Bronchial epithelial cell (primary cell): ENCODE data around the gene WDR1. TPM values are rescaled to one million over a fixed set of nuclear protein-coding genes. Genes with fewer than 3 reads are reported as not detected.

Experiments
- DNase-seq: peaks from one replicate; pipeline ENCODE4 v3.0.0-alpha.2; 2010; ENCODE audit warnings: low read depth
- FAIRE-seq: peaks from 2 replicates; lab custom pipeline; 2011; peaks lifted over from hg19 to GRCh38; lab: Jason Lieb, UNC
- H3K27me3 ChIP-seq: 2 replicates; pipeline ENCODE4 v1.5.1; 2011; ENCODE audit warnings: low read length; ENCODE audit not compliant: control insufficient read depth, insufficient read depth
- H3K36me3 ChIP-seq: 2 replicates; pipeline ENCODE4 v1.5.1; 2011; ENCODE audit warnings: low read length; ENCODE audit not compliant: control insufficient read depth, insufficient read depth
- H3K4me3 ChIP-seq: 2 replicates; pipeline ENCODE4 v1.5.1; 2011; ENCODE audit warnings: mild to moderate bottlenecking, low read depth, low read length, control low read depth
- CTCF ChIP-seq: IDR thresholded peaks from 2 replicates; pipeline ENCODE4 v1.5.1; 2011; ENCODE audit warnings: mild to moderate bottlenecking, moderate library complexity, low read length, control low read depth, inconsistent platforms; ENCODE audit not compliant: insufficient read depth, severe bottlenecking
- total RNA-seq: library from RNA; depleted of rRNA; stranded (reverse); fragments of >200 nt; gene quantifications from 2 replicates; pipeline ENCODE4 v1.2.1, GENCODE V29; 2014

WDR1 gene
- total RNA-seq, 1 donor from 2014 or later = 290 TPM

- FAIRE-seq (no peak), DNase-seq (no peak)
- TF ChIP-seq CTCF = no peak
- H3K36me3 ChIP-seq = peaks cover 80% of the 10 kb centered on the region
- no peaks in the 10 kb centered on the region for H3K27me3 ChIP-seq
- H3K4me3 ChIP-seq = no peak overlapping the region
These were observed 35.4 kb downstream of the WDR1 start for GRCh38 chr4:10081218-10081606.

GRCh38 chr4:10080589-10081217 is 35.9 kb downstream of the WDR1 start:
- Histone ChIP-seq H3K36me3 (peaks cover 81% of the 10 kb centered on the region), H3K4me3 (no peak overlapping the region), H3K27me3 (no peaks in the 10 kb centered on the region)
- FAIRE-seq (no peak), DNase-seq (no peak)
- no peak for TF ChIP-seq CTCF

- DNase-seq (no peak), FAIRE-seq (no peak)
- Histone ChIP-seq H3K4me3 (no peak overlapping the region), H3K36me3 (peaks cover 80% of the 10 kb centered on the region), H3K27me3 (no peaks in the 10 kb centered on the region)
- TF ChIP-seq CTCF = no peak
These were observed 36.5 kb downstream of the WDR1 start for GRCh38 chr4:10079912-10080588.

- no peaks in the 10 kb centered on the region for H3K27me3 ChIP-seq
- DNase-seq (no peak), FAIRE-seq (no peak)
- no peak for TF ChIP-seq CTCF
- no peak overlapping the region for H3K4me3 ChIP-seq
- peaks cover 74% of the 10 kb centered on the region for H3K36me3 ChIP-seq
These were observed 37.3 kb downstream of the WDR1 start for GRCh38 chr4:10079256-10079655.

GRCh38 chr4:10078481-10079233 is 37.9 kb downstream of the WDR1 start:
- H3K4me3 ChIP-seq = no peak overlapping the region
- TF ChIP-seq CTCF = no peak
- DNase-seq (no peak), FAIRE-seq (no peak)
- peaks cover 70% of the 10 kb centered on the region for H3K36me3 ChIP-seq
- no peaks in the 10 kb centered on the region for H3K27me3 ChIP-seq
